Calu3 (cell line): ENCODE results near the gene SPSB4. TPM values are rescaled to one million over a fixed set of nuclear protein-coding genes. Genes with fewer than 3 reads are reported as not detected.

Source experiments
- BruUV-seq: library from RNA; stranded (reverse); fragments of 400-500 nt; replicated peaks from 2 replicates; lab custom pipeline; 2021; lab: Mats Ljungman, UMichigan
- CTCF ChIA-PET: fragments of 300-600 bp; sonication (Branson Sonifier 250); formaldehyde crosslinking; loops from one replicate; lab custom pipeline; 2022; ENCODE audit warnings: antibody characterized with exemption; lab: Charles Lee
- DNase-seq: peaks from one replicate; pipeline ENCODE4 v3.0.0; 2022
- H3K27ac Mint-ChIP-seq: one replicate; pipeline ENCODE4 v1.8.0; 2022; ENCODE audit warnings: mixed read lengths; ENCODE audit not compliant: unreplicated experiment
- H3K27me3 Mint-ChIP-seq: one replicate; pipeline ENCODE4 v1.8.0; 2022; ENCODE audit warnings: mixed read lengths; ENCODE audit not compliant: unreplicated experiment
- H3K36me3 Mint-ChIP-seq: one replicate; pipeline ENCODE4 v1.8.0; 2022; ENCODE audit warnings: mild to moderate bottlenecking, moderate library complexity, mixed read lengths; ENCODE audit not compliant: insufficient read depth, unreplicated experiment
- H3K4me1 Mint-ChIP-seq: one replicate; pipeline ENCODE4 v1.8.0; 2022; ENCODE audit warnings: mild to moderate bottlenecking, low read depth, mixed read lengths; ENCODE audit not compliant: unreplicated experiment
- H3K4me3 Mint-ChIP-seq: one replicate; pipeline ENCODE4 v1.8.0; 2022; ENCODE audit warnings: mild to moderate bottlenecking, low read depth, moderate library complexity, mixed read lengths; ENCODE audit not compliant: unreplicated experiment
- H3K9me3 Mint-ChIP-seq: one replicate; pipeline ENCODE4 v1.8.0; 2022; ENCODE audit warnings: low read depth, mixed read lengths; ENCODE audit not compliant: unreplicated experiment
- intact Hi-C: fragments of 100-400 bp; cut with micrococcal nuclease; formaldehyde crosslinking; loops from one replicate; pipeline ENCODE4 v1.10.0; 2022; ENCODE audit not compliant: unreplicated experiment
- total RNA-seq: library from RNA; stranded (reverse); gene quantifications from 2 replicates; pipeline ENCODE4 v1.2.3, GENCODE V29; 2022
- TF ChIP-seq, protein P1 (sequence below): fragments of 200-600 bp; IDR thresholded peaks from one replicate; pipeline ENCODE4 v1.8.0; 2022; ENCODE audit warnings: antibody characterized with exemption; ENCODE audit not compliant: unreplicated experiment

Gene SPSB4
- total RNA-seq, 1 experiment from 2014 or later = not detected

DNA sequence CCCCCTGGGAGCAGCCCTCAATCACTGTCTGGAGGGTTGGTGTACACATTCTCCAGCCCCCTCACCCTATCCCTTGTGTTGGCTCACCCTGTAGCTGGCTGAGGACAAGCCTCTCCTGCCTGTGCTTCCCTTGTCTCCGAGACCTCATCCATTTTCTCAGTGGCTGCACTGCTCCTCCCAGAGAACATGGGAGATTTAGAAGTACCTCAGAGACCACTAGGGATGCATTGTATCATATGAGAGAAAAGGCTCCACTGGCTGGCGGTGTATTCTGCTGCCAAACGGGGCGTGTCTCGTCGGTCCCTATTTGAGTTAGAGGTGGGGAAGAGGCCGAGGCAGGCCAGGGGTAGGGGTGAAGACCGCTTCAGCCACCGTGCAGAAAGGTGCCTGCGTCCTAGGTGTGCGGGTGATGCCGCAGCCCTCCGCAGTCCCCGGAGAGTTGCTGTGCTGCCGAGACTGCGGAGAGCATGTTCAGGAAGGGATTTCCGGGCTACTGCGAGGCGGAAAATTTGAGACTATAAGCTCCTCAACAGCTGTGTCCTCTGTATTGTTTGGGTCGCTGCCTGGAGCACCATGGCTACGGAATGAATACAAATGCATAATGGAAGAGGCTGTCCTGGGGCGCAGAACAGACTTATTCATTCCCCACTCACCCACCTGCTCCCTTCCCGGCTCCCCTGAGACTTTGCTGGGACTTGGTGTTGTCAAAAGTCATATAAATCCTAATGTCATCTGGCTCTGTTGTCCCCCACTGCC, 43.8 kb downstream of the SPSB4 start:
- Mint-ChIP-seq H3K4me3 (no peak overlapping the region), H3K27ac (no peak overlapping the region), H3K27me3 (peaks cover 58% of the 10 kb centered on the region), H3K9me3 (no peaks in the 10 kb centered on the region), H3K36me3 (no peaks in the 10 kb centered on the region), H3K4me1 (no peaks in the 10 kb centered on the region)
- BruUV-seq = no TSS peak
- TF ChIP-seq, protein P1, sequence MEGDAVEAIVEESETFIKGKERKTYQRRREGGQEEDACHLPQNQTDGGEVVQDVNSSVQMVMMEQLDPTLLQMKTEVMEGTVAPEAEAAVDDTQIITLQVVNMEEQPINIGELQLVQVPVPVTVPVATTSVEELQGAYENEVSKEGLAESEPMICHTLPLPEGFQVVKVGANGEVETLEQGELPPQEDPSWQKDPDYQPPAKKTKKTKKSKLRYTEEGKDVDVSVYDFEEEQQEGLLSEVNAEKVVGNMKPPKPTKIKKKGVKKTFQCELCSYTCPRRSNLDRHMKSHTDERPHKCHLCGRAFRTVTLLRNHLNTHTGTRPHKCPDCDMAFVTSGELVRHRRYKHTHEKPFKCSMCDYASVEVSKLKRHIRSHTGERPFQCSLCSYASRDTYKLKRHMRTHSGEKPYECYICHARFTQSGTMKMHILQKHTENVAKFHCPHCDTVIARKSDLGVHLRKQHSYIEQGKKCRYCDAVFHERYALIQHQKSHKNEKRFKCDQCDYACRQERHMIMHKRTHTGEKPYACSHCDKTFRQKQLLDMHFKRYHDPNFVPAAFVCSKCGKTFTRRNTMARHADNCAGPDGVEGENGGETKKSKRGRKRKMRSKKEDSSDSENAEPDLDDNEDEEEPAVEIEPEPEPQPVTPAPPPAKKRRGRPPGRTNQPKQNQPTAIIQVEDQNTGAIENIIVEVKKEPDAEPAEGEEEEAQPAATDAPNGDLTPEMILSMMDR = no peak
- DNase-seq = no peak
- intact Hi-C loops = no loop called here
- CTCF ChIA-PET = interaction anchor here (1.0 to 1.8 kb wide), 2 partner anchors 8 to 11 kb away, joined by 4 read pairs; no protein-coding TSS in a partner anchor

DNA sequence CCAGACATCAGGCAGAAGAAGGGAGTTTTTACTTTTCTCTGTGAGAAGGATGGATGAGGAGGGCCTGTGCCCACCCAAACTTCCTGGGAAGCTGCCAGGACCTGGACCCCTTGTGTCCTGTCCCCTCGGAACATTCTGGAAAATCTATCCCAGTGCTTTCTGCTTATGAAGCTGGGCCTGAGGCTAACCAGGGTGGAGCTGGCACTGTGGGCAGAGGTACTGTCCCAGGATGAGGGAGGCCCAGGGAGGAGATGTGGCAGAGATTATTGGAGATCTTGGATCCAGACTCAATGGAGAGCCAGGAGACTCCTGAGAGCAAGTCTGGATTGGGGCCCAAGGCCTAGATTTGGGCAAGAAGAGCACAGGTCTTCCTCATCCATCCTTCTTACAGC, 44.4 kb downstream of the SPSB4 start:
- TF ChIP-seq, protein P1 = no peak

DNA sequence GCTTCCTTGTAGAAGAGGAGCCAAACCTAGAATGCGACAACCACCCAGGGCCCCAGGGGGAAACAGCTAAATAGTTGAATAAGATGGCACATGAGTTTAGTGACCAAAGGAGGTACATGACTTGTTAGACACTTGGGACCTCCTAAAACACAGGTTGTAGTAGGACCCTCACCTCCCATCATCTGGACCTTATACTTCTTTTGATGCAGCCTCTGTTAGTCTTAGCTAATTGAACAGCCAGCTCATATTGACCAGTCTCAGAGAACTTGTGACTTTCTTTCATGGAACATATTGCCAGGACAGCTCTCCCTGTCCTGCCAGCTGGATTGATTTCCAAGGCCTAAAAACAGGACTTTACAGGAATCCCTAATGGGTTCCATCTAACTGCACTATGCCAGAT, 45.0 kb downstream of the SPSB4 start:
- no peaks in the 10 kb centered on the region for H3K9me3 Mint-ChIP-seq
- DNase-seq = no peak
- H3K27me3 Mint-ChIP-seq = peaks cover 58% of the 10 kb centered on the region
- TF ChIP-seq, protein P1 = no peak
- no peak overlapping the region for H3K4me3 Mint-ChIP-seq
- no peak overlapping the region for H3K27ac Mint-ChIP-seq
- CTCF ChIA-PET = no interaction called here
- intact Hi-C loops = no loop called here
- no peaks in the 10 kb centered on the region for H3K4me1 Mint-ChIP-seq
- no peaks in the 10 kb centered on the region for H3K36me3 Mint-ChIP-seq
- BruUV-seq = no TSS peak

More for the DNA sequence above, 44.4 kb downstream of the SPSB4 start:
- CTCF ChIA-PET = interaction anchor here (1.8 kb wide), 1 partner anchor 10 kb away, joined by 4 read pairs; no protein-coding TSS in a partner anchor
- intact Hi-C loops = no loop called here
- Mint-ChIP-seq H3K4me1 (no peaks in the 10 kb centered on the region), H3K9me3 (no peaks in the 10 kb centered on the region), H3K27me3 (peaks cover 58% of the 10 kb centered on the region), H3K4me3 (no peak overlapping the region), H3K36me3 (no peaks in the 10 kb centered on the region), H3K27ac (no peak overlapping the region)
- no peak for DNase-seq
- no TSS peak for BruUV-seq

DNA sequence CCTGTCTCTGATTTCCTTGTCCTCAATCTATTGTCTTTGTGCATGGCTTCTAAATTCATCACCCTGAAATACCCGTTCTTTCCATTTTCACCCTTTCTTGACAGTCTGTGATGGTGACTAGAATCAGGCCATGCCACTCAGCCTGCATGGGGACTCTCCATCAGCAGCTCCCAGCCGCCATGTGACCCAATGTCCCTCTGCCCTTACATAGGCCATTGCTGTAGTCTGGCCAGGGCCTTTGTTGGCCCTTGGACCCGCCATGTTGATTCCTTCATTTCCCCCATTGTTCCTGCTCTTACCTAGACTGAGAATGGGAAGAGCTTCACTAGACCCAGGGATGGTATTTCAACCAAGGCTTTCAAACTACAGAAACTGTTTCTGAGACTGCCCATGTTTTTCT, 45.8 kb downstream of the SPSB4 start:
- H3K9me3 Mint-ChIP-seq = no peaks in the 10 kb centered on the region
- CTCF ChIA-PET = no interaction called here
- no peaks in the 10 kb centered on the region for H3K36me3 Mint-ChIP-seq
- no peaks in the 10 kb centered on the region for H3K4me1 Mint-ChIP-seq
- BruUV-seq = no TSS peak
- H3K27ac Mint-ChIP-seq = no peak overlapping the region
- no peak for DNase-seq
- no peak overlapping the region for H3K4me3 Mint-ChIP-seq
- intact Hi-C loops = no loop called here
- peaks cover 62% of the 10 kb centered on the region for H3K27me3 Mint-ChIP-seq
- TF ChIP-seq, protein P1 = no peak
